ENCODE measurements around the gene VASP. TPM values are rescaled to one million over a fixed set of nuclear protein-coding genes. Genes with fewer than 3 reads are reported as not detected.
"Not testable (repeated sequence)": the region's sequence is repeated elsewhere in the genome, so short reads cannot be mapped to it uniquely, and the experiment has no call there.

Gene VASP
- total RNA-seq, 1 experiment from 2014 or later, result 144 TPM

- POLR2A ChIA-PET, result interaction anchor here (0.5 to 1.9 kb wide), 5 partner anchors 10 to 110 kb away, joined by 4 to 33 read pairs (median 5); partner anchors contain the start of genes PPM1N and RTN2
Observed at GRCh38 chr19:45508861-45509691, 1.8 kb downstream of the VASP start.

DNA sequence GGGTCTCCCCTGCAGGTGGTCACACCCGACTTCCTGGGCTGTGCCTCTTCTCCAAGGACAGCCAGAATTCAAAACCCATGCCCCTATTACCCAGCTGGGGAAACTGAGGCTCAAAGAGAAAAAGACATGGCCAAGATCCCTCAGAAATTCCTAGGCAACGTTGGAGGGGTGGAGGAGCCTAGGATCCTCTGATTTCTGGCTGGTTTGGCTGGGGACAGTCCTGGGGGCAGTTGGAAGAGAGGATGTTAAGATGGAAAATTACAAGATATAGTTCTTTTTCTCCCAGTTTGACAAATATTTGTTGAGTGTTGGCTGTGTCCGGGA is 2.4 kb downstream of the VASP start:
- Mint-ChIP-seq H3K27me3 (ENCODE audit: low read depth) (no peaks in the 10 kb centered on the region; the same call in 1 of the 2 replicates), H3K4me3 (peak overlapping the region; percentile 91), H3K4me1 (peaks cover 28% of the 10 kb centered on the region), H3K9me3 (no peaks in the 10 kb centered on the region), H3K36me3 (no peaks in the 10 kb centered on the region), H3K27ac (peak overlapping the region; percentile 95)
- DNase-seq (ENCODE audit: low spot score), result no peak
- no peak for ATAC-seq
- TF ChIP-seq RELA (CRISPR knock-in tag; IDR thresholded peaks at IDR 0.05; ENCODE audit: borderline replicate concordance), result no peak
- TF ChIP-seq PRDM15 (CRISPR knock-in tag; IDR thresholded peaks at IDR 0.05), result no peak
- TF ChIP-seq, protein P1, sequence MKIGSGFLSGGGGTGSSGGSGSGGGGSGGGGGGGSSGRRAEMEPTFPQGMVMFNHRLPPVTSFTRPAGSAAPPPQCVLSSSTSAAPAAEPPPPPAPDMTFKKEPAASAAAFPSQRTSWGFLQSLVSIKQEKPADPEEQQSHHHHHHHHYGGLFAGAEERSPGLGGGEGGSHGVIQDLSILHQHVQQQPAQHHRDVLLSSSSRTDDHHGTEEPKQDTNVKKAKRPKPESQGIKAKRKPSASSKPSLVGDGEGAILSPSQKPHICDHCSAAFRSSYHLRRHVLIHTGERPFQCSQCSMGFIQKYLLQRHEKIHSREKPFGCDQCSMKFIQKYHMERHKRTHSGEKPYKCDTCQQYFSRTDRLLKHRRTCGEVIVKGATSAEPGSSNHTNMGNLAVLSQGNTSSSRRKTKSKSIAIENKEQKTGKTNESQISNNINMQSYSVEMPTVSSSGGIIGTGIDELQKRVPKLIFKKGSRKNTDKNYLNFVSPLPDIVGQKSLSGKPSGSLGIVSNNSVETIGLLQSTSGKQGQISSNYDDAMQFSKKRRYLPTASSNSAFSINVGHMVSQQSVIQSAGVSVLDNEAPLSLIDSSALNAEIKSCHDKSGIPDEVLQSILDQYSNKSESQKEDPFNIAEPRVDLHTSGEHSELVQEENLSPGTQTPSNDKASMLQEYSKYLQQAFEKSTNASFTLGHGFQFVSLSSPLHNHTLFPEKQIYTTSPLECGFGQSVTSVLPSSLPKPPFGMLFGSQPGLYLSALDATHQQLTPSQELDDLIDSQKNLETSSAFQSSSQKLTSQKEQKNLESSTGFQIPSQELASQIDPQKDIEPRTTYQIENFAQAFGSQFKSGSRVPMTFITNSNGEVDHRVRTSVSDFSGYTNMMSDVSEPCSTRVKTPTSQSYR (CRISPR knock-in tag; IDR thresholded peaks at IDR 0.05), result no peak
- TF ChIP-seq MYBL2 (CRISPR knock-in tag; IDR thresholded peaks at IDR 0.05), result no peak
- no peak for TF ChIP-seq ETV6 (CRISPR knock-in tag; IDR thresholded peaks at IDR 0.05)
- TF ChIP-seq ZNF138 (CRISPR knock-in tag; conservative IDR thresholded peaks at IDR 0.05), result no peak
- TF ChIP-seq ZMAT4 (CRISPR knock-in tag; IDR thresholded peaks at IDR 0.05), result no peak
- TF ChIP-seq TEAD1 (CRISPR knock-in tag; IDR thresholded peaks at IDR 0.05), result 0 out of 2 replicates have a peak, but pooled peaks have one; percentile 1
- no peak for TF ChIP-seq CBFB (CRISPR knock-in tag; IDR thresholded peaks at IDR 0.05; ENCODE audit: low read depth)
- TF ChIP-seq RORB (CRISPR knock-in tag; IDR thresholded peaks at IDR 0.05), result no peak
- peak; percentile 77 for TF ChIP-seq ZNF423 (CRISPR knock-in tag; IDR thresholded peaks at IDR 0.05)
- POLR2A ChIA-PET, result no interaction called here
- CTCF ChIA-PET, result interaction anchor here (0.8 to 1.6 kb wide), 3 partner anchors 15 to 49 kb away, joined by 3 to 4 read pairs (median 4); no protein-coding TSS in a partner anchor

More at GRCh38 chr19:45508861-45509691, 1.8 kb downstream of the VASP start:
- Mint-ChIP-seq H3K27ac (peak overlapping the region; percentile 97), H3K9me3 (no peaks in the 10 kb centered on the region), H3K36me3 (no peaks in the 10 kb centered on the region), H3K4me1 (peaks cover 27% of the 10 kb centered on the region), H3K4me3 (peak overlapping the region; percentile 91), H3K27me3 (ENCODE audit: low read depth) (no peaks in the 10 kb centered on the region; the same call in 1 of the 2 replicates)
- peak; percentile 74 for DNase-seq (ENCODE audit: low spot score)
- TF ChIP-seq ETV6 (CRISPR knock-in tag; IDR thresholded peaks at IDR 0.05) (peak; percentile 45; the same call in 1 of the 2 replicates), TEAD1 (CRISPR knock-in tag; IDR thresholded peaks at IDR 0.05) (peak; percentile 32; the same call in 1 of the 2 replicates), CBFB (CRISPR knock-in tag; IDR thresholded peaks at IDR 0.05; ENCODE audit: low read depth) (no peak), SMAD4 (CRISPR knock-in tag; IDR thresholded peaks at IDR 0.05) (no peak), ZBTB43 (CRISPR knock-in tag; IDR thresholded peaks at IDR 0.05) (no peak), ZMAT4 (CRISPR knock-in tag; IDR thresholded peaks at IDR 0.05) (no peak), SOX15 (CRISPR knock-in tag; IDR thresholded peaks at IDR 0.05) (no peak), SP1 (CRISPR knock-in tag; conservative IDR thresholded peaks at IDR 0.05) (peak; percentile 48; the same call in 1 of the 2 replicates), ZNF232 (CRISPR knock-in tag; IDR thresholded peaks at IDR 0.05) (no peak)
- TF ChIP-seq, protein P2, sequence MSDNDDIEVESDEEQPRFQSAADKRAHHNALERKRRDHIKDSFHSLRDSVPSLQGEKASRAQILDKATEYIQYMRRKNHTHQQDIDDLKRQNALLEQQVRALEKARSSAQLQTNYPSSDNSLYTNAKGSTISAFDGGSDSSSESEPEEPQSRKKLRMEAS (CRISPR knock-in tag; IDR thresholded peaks at IDR 0.05), result 0 out of 2 replicates have a peak, but pooled peaks have one; percentile 21
- TF ChIP-seq, protein P3, sequence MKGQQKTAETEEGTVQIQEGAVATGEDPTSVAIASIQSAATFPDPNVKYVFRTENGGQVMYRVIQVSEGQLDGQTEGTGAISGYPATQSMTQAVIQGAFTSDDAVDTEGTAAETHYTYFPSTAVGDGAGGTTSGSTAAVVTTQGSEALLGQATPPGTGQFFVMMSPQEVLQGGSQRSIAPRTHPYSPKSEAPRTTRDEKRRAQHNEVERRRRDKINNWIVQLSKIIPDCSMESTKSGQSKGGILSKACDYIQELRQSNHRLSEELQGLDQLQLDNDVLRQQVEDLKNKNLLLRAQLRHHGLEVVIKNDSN (CRISPR knock-in tag; IDR thresholded peaks at IDR 0.05), result no peak
- CTCF ChIA-PET, result interaction anchor here (0.8 to 1.8 kb wide), 12 partner anchors 10 to 133 kb away, joined by 3 to 10 read pairs (median 4); partner anchors contain the start of gene PPM1N
- ATAC-seq, result peak; percentile 29

DNA sequence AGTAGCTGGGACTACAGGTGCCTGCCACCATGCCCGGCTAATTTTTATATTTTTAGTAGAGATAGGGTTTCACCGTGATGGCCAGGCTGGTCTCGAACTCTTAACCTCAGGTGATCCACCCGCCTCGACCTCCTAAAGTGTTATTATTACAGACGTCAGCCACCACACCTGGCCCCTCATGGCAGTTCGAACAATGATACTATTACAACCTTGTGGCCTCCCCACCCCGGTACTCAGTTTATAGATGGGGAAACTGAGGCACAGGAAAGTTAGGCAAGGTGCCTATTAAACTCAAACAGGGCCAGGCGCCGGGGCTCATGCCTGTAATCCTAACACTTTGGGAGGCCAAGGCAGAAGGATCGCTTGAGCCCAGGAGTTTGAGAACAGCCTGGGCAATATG is 3.1 kb downstream of the VASP start:
- POLR2A ChIA-PET; H3K27ac Mint-ChIP-seq; ATAC-seq; H3K9me3 Mint-ChIP-seq; DNase-seq (ENCODE audit: low spot score); H3K36me3 Mint-ChIP-seq; H3K27me3 Mint-ChIP-seq (ENCODE audit: low read depth): not testable (repeated sequence)
- CTCF ChIA-PET, result interaction anchor here (0.7 to 1.6 kb wide), 3 partner anchors 25 to 48 kb away, joined by 3 to 4 read pairs (median 4); no protein-coding TSS in a partner anchor
- peak overlapping the region; percentile 91 for H3K4me3 Mint-ChIP-seq
- H3K4me1 Mint-ChIP-seq, result peaks cover 28% of the 10 kb centered on the region

Data from WTC11 (cell line).